HL-60/S4 treated with phorbol 12-myristate 13-acetate at 8.2 ng/mL for 4 days and 3 days (cell line): ENCODE data around the gene MRPS35.

Experiments used
- in situ Hi-C: fragments of 300-500 bp; cut with MboI; formaldehyde crosslinking; loops from 2 replicates; pipeline ENCODE4 v1.15.0; 2022; ENCODE audit warnings: low sequenced_read_pairs

Gene MRPS35

GRCh38 chr12:27771481-27772327, 61.1 kb downstream of the MRPS35 start:
- in situ Hi-C loops = no loop called here

GRCh38 chr12:27772328-27773049, 61.9 kb downstream of the MRPS35 start:
- in situ Hi-C loops = no loop called here

GRCh38 chr12:27777141-27777540, 66.5 kb downstream of the MRPS35 start:
- in situ Hi-C loops = no loop called here

GRCh38 chr12:27778206-27778605, 67.6 kb downstream of the MRPS35 start:
- in situ Hi-C loops = no loop called here

GRCh38 chr12:27779416-27779919, 68.8 kb downstream of the MRPS35 start:
- in situ Hi-C loops = no loop called here

DNA sequence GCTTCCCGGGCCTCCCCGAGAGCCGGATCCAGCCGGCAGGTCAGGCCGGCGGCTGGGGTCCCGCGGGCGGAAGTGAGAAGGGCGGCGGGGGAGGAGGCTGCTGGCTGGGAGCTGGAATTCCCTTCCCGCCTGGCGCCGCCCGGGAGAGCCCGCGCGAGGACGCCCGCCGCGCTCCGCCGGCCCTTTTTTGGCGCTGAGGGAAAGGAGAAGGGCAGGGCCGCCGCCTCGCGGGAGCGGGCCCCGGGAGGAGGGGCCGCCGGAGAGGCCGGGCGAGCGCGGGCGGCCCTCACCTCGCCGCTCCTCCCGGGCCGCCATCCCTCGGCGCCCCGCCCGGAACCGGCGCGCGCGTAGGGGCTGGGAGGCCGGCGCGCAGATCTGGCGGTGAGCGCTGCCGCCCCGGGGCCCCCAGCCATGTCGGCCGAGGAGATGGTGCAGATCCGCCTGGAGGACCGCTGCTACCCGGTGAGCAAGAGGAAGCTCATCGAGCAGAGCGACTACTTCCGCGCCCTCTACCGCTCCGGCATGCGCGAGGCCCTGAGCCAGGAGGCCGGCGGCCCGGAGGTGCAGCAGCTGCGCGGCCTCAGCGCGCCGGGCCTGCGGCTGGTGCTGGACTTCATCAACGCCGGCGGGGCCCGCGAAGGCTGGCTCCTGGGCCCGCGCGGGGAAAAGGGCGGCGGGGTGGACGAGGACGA, 69.4 kb downstream of the MRPS35 start, which contains the start of the genes KLHL42 and MANSC4:
KLHL42 (plus strand) TSS at position 314 of the 692 bp plus-strand sequence; CDS start at position 412, 98 bp downstream.
MANSC4 (minus strand) TSS at position 317 of the 692 bp plus-strand sequence. CDS start 8,960 bp downstream, outside the sequence.
- in situ Hi-C loops = no loop called here

- in situ Hi-C loops = no loop called here
These were observed 70.2 kb downstream of the MRPS35 start for GRCh38 chr12:27780612-27781408.

DNA sequence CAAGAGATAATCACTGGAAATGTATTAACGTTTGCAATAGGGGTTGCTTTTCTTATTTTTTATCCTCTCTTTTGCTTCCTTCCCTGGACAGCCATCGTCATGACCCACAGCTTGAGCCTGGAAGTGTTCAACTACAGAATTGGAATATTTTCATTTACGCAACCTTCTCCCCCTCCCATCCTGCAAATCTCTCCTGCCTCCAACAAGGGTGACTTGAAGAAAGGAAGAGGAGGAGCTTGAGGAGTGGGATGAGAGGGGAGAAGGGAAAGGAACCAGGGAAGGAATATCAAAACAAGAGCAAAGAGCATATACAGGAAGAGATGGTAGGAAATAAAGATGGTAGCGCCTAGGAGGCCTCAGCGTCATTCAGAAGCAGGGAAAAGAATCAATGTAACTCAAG, 71.0 kb downstream of the MRPS35 start:
- in situ Hi-C loops = no loop called here

DNA sequence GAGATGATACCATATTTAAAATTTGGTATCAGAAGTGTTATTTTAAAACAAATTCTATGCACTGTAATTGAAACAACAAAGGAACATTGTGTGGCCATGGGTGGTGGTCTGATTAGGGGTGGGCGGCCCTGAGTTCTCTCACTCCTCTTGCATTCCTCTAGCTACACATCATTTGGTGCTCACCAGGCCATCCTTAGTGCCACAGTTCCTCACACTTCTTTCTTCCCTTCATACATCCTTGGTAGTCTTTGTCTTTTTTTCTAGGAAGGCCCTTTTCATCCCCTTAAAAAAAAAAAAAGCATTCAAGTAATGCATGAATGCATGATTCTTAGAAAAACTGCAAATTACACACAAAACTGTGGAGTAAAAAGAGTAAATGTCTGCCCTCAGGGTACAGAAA, 71.8 kb downstream of the MRPS35 start:
- in situ Hi-C loops = no loop called here

DNA sequence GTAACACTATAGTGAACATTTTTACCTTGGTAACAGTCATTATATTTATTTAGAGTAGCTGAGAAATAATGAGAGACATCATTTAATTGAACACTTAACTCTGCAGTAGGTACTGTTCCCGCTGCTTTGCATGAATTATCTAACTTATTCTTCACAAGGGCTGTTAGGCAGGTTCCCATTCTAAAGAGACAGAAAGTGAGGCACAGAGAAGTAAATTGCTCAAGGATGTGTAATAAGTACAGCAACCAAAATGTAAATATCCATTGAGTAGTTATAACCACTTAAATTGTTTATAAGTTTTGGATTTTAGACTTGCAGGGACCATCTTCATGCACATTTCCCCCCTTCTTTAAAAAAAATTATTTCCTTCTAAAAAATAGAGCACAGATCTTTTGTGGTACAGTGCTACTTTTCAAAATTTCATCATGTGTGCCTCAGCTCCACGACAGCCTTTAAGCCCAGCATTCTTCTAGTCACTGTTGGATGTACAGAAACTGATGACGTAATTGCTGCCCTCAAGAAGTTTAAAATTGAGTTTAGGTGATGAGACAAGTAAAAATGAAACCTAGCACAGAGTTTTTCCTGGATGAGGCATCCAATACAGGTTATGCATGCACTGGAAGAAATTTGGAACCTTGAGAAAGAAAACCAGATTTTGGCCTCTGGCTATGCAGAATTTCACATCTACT, 75.4 kb downstream of the MRPS35 start:
- in situ Hi-C loops = no loop called here

DNA sequence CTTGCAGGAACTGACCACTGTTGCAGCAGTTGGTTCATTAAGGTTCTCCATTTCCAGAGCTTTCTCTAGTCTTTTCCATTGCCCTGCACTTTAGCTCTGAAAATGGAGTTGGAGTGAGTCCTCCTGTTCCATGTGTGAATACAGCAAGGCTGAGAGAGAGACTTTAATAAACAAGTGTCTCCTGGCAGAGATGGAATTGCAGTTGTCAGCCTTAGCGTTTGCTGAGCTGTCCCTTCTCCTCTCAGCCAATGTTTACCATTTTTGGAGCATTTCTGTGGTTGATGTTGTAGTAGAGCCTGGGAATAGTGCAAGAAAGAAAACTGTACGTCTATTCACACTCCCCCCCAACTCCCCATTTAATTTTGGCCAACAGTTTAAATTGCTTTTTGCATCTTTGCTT, 76.9 kb downstream of the MRPS35 start:
- in situ Hi-C loops = no loop called here

- in situ Hi-C loops = no loop called here
These were observed 79.5 kb downstream of the MRPS35 start for GRCh38 chr12:27790179-27790578.

GRCh38 chr12:27794818-27795584, 84.4 kb downstream of the MRPS35 start:
- in situ Hi-C loops = no loop called here

GRCh38 chr12:27796128-27796527, 85.5 kb downstream of the MRPS35 start:
- in situ Hi-C loops = no loop called here

DNA sequence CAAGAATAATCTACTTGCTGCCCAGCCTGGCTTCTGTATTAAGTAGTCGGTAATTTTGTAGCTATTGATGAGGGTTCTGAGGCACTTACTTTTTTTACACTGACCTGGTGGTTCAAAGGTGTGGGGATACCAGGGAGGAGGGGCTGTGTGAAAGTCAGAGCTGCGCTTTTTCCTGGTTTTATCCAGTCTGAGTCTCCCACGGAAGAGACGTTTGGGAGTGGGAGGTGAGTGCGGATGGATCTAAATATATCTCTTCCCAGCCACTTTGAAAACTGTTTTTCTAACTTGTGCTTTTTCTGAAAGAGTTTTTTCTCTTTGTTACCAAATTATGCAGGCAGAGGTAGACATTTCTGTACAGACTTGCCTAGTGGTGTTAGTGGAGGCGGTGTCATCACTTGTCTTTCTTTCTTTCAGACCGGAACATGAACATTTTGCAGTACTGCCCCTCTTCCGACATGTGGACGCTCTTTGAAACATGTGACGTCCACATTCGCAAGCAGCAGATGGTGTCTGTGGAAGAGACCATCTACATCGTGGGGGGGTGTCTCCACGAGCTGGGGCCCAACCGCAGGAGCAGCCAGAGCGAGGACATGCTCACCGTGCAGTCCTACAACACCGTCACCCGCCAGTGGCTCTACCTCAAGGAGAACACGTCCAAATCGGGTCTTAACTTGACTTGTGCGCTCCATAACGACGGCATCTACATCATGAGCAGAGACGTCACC, 86.8 kb downstream of the MRPS35 start:
- in situ Hi-C loops = no loop called here

GRCh38 chr12:27800819-27801218, 90.2 kb downstream of the MRPS35 start:
- in situ Hi-C loops = no loop called here

- in situ Hi-C loops = no loop called here
These were observed 91.0 kb downstream of the MRPS35 start for GRCh38 chr12:27801630-27802029.

GRCh38 chr12:27802511-27802910, 91.9 kb downstream of the MRPS35 start:
- in situ Hi-C loops = no loop called here
